ENCODE results near the gene CYP2D6.
"Not testable (repeated sequence)": the region's sequence is repeated elsewhere in the genome, so short reads cannot be mapped to it uniquely, and the experiment has no call there.

Gene CYP2D6

GRCh38 chr22:42138122-42138770 is 7.6 kb upstream of the CYP2D6 start:
- TF ChIP-seq, protein P1, sequence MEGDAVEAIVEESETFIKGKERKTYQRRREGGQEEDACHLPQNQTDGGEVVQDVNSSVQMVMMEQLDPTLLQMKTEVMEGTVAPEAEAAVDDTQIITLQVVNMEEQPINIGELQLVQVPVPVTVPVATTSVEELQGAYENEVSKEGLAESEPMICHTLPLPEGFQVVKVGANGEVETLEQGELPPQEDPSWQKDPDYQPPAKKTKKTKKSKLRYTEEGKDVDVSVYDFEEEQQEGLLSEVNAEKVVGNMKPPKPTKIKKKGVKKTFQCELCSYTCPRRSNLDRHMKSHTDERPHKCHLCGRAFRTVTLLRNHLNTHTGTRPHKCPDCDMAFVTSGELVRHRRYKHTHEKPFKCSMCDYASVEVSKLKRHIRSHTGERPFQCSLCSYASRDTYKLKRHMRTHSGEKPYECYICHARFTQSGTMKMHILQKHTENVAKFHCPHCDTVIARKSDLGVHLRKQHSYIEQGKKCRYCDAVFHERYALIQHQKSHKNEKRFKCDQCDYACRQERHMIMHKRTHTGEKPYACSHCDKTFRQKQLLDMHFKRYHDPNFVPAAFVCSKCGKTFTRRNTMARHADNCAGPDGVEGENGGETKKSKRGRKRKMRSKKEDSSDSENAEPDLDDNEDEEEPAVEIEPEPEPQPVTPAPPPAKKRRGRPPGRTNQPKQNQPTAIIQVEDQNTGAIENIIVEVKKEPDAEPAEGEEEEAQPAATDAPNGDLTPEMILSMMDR (IDR thresholded peaks at IDR 0.05; ENCODE audit: low read depth, low read length) = no peak

GRCh38 chr22:42135688-42136087 is 5.1 kb upstream of the CYP2D6 start:
- H3K9me3 ChIP-seq; H3K4me3 ChIP-seq (ENCODE audit: low read depth, low read length); H3K27me3 ChIP-seq; DNase-seq; H3K36me3 ChIP-seq; H3K4me1 ChIP-seq: not testable (repeated sequence)

More at GRCh38 chr22:42138122-42138770, 7.6 kb upstream of the CYP2D6 start:
- Histone ChIP-seq H3K36me3 (no peaks in the 10 kb centered on the region), H3K4me3 (ENCODE audit: low read depth, low read length) (no peak overlapping the region), H3K27me3 (no peaks in the 10 kb centered on the region), H3K4me1 (no peaks in the 10 kb centered on the region), H3K9me3 (no peaks in the 10 kb centered on the region)
- no peak for DNase-seq

DNA sequence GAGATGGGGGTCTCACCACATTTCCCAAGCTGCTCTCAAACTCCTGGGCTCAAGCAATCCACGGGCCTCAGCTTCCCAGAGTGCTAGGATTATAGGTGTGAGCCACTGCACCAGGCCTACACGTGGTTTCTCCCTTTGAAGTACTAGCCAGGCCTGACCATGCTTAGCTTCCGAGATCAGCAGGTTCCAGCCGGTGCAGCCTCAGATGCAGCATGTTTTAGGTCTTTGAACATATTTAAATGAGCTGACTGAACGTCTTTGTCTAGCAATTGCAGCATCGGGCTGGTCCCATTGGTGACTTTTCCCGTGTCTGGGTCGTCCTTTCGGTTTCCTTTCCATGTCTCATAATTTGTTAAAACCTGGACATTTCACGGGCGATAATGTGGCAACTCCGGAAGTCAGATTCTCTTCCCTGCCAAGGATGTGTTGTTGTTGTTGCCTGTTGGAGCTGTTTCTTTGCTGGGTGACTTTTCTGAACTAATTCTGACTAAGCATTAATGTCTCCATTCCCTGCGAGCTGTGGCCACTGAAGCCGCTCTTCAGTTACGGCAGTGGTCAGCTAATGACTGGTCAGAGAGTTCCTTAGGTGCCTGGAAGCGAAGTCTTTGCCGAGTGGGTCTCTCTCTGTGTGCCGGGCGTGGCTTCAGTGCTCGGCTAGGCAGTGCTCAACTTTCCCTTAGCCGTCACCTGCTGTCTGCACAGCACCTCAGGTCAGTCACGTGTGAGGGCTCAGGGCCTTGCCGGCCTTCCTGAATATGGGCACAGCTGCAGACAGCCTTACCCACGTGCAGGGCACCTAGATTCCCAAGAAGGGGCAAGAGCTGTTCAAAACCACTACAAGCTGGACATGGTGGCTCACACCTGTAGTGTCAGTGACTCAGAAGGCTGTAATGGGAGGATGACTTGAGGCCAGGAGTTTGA is 3.8 kb upstream of the CYP2D6 start:
- Histone ChIP-seq H3K4me3 (ENCODE audit: low read depth, low read length) (no peak overlapping the region), H3K36me3 (no peaks in the 10 kb centered on the region), H3K9me3 (no peaks in the 10 kb centered on the region), H3K27me3 (no peaks in the 10 kb centered on the region), H3K4me1 (no peaks in the 10 kb centered on the region)
- no peak for DNase-seq
- TF ChIP-seq, protein P1 (IDR thresholded peaks at IDR 0.05; ENCODE audit: low read depth, low read length) = no peak

- no peaks in the 10 kb centered on the region for H3K36me3 ChIP-seq
- no peak for DNase-seq
- TF ChIP-seq, protein P1 (IDR thresholded peaks at IDR 0.05; ENCODE audit: low read depth, low read length) = no peak
- H3K4me1 ChIP-seq = no peaks in the 10 kb centered on the region
- H3K9me3 ChIP-seq = no peaks in the 10 kb centered on the region
- H3K27me3 ChIP-seq = no peaks in the 10 kb centered on the region
- no peak overlapping the region for H3K4me3 ChIP-seq (ENCODE audit: low read depth, low read length)
These were observed 1.8 kb upstream of the CYP2D6 start for GRCh38 chr22:42132457-42132856.

DNA sequence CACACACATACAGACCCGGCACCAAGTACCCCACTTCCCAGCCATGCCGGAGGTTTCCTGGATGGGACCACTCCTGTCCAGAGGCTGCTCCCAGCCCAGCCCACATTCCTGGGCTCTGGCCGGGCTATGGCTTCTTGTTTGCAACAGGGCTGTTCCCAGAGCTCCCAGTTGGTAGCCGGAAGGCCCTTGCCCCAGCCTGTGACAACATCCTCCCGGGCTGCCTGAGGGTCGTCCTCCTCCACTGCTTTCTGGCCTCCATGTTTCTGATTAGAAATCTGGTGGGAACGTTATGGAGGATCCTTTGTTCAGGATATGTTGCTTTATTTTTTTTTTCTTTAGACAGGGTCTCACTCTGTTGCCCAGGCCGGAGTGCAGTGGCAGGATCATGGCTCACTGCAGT is 952 bp upstream of the CYP2D6 start:
- H3K4me3 ChIP-seq (ENCODE audit: low read depth, low read length) = no peak overlapping the region
- TF ChIP-seq, protein P1 (IDR thresholded peaks at IDR 0.05; ENCODE audit: low read depth, low read length) = no peak
- no peaks in the 10 kb centered on the region for H3K36me3 ChIP-seq
- DNase-seq = no peak
- no peaks in the 10 kb centered on the region for H3K4me1 ChIP-seq
- no peaks in the 10 kb centered on the region for H3K27me3 ChIP-seq
- no peaks in the 10 kb centered on the region for H3K9me3 ChIP-seq

GRCh38 chr22:42130182-42130581 is 428 bp downstream of the CYP2D6 start:
- DNase-seq; H3K36me3 ChIP-seq; H3K9me3 ChIP-seq; H3K4me1 ChIP-seq; H3K4me3 ChIP-seq (ENCODE audit: low read depth, low read length); H3K27me3 ChIP-seq: not testable (repeated sequence)

DNA sequence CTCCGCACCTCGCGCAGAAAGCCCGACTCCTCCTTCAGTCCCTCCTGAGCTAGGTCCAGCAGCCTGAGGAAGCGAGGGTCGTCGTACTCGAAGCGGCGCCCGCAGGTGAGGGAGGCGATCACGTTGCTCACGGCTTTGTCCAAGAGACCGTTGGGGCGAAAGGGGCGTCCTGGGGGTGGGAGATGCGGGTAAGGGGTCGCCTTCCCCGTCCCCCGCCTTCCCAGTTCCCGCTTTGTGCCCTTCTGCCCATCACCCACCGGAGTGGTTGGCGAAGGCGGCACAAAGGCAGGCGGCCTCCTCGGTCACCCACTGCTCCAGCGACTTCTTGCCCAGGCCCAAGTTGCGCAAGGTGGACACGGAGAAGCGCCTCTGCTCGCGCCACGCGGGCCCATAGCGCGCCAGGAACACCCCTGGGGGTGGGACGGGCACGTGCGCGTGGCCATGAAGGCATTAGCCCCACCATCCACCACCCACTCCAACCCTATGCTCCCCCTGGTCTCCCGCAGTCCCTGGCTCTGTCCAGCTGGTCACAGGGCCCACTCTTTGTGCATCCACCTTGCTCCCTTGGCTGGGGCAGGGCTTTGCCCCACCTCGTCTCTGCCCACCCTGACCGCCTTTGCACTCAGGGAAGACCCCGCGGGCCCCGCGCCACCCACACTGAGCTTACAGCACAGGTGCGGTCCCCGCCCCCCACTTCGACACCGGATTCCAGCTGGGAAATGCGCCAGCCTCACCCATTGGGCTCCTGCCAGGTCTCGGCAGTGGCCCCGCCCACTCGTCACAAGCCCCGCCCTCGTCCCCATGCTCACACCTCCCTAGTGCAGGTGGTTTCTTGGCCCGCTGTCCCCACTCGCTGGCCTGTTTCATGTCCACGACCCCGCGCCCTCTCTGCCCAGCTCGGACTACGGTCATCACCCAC is 1.6 kb downstream of the CYP2D6 start:
- H3K4me3 ChIP-seq (ENCODE audit: low read depth, low read length); H3K27me3 ChIP-seq; H3K9me3 ChIP-seq; H3K4me1 ChIP-seq; H3K36me3 ChIP-seq; DNase-seq: not testable (repeated sequence)

- not testable (repeated sequence) for H3K9me3 ChIP-seq; H3K4me1 ChIP-seq; H3K4me3 ChIP-seq (ENCODE audit: low read depth, low read length); H3K27me3 ChIP-seq; DNase-seq; H3K36me3 ChIP-seq
These were observed 2.6 kb downstream of the CYP2D6 start for GRCh38 chr22:42128007-42128406.
